Renal cortical epithelial cell (primary cell): ENCODE measurements around the gene OR5K1. TPM values are rescaled to one million over a fixed set of nuclear protein-coding genes. Genes with fewer than 3 reads are reported as not detected.

Experiments used
- DNase-seq: peaks from one replicate; pipeline ENCODE4 v3.0.0-alpha.2; 2011; ENCODE audit warnings: low read depth
- total RNA-seq: library from RNA; depleted of rRNA; stranded (reverse); fragments of >200 nt; gene quantifications from 2 replicates; pipeline ENCODE4 v1.2.3, GENCODE V29; 2014

OR5K1 gene
- total RNA-seq: not detected in 2 replicates

DNA sequence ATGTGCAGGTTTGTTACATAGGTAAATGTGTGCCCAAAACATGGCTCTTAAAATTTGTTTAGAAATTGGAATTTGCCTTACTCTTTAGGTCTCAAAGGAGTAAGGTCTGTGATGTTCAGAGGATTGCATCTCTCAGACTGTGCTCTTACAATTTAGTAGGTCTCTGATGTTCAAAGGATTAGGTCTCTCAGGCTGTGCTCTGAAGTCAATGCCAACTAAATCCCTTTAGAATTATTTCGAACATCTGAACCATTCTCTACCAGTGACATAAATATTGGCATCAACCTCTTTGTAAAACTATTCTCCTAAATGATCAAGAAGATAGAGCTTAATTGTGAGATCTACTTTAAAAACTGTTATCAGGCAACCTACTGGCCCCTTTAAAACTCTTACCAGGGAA, at the start of gene OR5K1:
OR5K1 (plus strand) TSS at position 301 of the 400 bp plus-strand sequence. CDS start 6,376 bp downstream, outside the sequence.
- DNase-seq: no peak

DNA sequence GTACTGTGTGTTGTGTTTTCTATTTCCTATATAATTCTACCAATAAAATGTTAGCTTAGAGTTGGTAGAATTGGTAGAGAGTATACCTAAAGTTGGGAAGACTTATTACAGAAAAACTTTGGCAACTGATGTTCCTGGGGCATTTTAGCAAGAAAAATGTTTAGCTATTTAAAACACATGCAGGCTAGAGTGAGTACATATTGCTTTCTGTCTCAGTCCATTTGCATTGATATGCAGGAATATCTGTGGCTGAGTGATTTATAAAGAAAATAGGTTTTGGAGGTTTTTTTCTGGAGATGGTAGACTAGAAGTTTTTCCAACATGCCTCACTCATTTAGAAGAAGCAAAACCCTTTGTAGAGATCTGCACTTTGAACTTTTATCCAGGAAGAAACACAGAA, 30.4 kb upstream of the OR5K1 start:
- no peak for DNase-seq

DNA sequence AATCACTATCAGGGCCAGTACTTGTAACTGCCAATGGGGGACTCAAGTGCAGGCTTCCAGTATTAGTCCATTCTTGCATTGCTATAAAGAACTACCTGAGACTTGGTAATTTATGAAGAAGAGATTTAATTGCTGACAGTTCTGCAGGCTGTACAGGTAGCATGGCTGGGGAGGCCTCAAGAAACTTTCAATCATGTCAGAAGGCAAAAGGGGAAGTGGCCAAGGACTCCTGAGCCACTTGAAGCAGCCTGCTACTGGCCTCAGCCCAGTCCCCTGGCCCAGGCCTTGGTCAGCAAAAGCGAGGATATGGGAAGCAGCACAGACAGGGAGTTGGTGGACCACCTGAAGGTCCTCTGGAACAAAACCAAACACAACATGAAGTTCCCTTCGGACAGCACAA, 29.2 kb upstream of the OR5K1 start:
- no peak for DNase-seq

DNA sequence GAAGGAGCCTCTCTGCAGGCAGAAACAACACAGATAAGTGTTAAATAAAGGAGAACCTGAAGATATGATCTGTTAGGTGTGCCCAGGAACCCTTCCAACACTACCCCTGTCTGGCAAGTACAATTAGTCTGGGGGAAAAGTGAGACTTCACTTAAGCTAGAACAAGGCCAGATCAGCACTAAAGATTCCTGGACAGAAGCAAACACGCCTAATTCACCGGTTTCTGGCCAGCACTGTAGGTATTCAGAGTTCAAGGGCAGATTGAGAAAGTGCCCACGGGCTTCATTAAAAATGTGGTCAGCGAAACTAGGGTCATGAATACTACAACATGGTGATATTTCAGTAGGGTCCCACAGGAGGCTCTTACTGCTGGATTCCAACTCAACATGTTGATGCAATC, 28.6 kb upstream of the OR5K1 start:
- DNase-seq: no peak

DNA sequence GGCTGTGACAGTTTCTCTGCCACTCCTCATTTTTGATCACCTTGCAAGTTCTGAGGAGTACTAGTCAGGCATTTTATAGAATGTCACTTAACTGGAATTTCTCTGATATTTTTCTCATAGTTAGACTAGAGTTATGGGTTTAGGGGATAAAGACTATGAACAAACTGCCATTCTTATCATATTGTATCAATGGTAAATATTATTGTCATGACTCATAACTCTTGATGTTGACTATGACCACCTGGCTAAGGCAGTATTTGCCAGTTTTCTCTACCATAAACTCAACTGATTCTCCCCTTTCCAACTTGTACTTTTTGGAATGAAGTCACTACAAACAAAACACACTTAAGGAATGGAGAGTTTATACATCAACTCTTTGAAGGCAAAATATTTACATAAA, 22.7 kb upstream of the OR5K1 start:
- DNase-seq: no peak

DNA sequence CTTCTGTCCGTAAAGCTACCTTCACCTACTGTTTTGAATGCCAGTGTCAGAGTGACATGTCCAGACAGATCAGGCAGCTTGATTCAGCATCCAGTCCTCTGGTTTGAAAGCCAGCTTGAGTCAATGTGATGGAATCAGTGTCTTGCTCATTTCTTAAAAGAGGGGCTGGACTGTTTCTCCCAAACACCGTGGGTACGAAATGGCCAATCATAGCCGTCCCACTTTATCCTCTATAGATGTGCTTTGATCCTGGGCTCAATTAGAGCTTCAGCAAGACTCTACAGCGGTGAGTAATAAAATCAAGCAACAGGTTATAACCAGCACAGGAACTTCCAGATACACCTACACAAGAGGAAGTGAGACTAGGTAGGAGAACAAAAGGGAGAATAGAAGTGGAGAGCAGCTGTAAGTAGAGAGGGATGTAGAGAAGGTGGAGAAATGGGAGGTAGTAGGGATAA, 17.0 kb upstream of the OR5K1 start:
- no peak for DNase-seq

DNA sequence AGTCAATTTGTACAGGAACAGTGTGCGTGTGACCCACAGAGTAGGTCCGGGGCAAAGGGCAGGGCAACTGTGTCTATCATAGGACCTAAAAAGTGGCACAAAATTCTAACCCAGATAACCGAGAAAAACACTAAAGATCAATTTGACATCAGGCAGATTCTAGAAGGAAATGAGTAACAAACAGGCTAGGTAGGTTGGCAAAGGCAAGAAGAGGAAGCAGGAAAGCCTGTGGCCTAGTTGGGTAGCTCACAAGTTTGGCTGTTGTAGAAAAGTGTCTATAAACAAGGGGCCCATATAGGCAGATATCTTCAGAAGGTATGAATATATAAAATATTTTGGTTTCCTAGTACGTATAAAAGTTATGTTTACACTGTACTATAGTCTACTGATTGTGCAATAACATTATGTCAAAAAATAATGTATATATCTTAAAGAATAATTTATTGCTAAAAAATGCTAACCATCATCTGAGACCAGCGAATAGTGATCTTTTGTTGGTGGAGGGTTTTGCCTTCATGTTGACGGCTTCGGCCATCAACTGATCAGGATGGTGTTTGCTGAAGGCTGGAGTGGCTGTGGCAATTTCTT, 13.3 kb upstream of the OR5K1 start:
- no peak for DNase-seq

DNA sequence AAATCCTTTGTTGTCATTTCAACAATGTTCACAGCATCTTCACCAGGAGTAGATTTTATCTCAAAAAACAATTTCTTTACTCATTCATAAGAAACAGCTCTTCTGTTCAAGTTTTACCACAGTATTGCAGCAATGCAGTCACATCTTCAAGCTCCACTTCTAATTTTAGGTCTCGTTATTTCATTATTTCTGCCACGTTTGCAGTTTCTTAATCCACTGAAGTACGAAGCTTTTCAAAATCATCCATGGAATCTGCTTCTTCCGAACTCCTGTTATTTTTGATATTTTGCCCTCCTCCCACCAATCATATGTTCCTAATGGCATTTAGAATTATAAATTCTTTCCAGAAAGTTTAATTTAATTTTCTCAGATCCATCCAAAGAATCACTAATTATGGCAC, 12.6 kb upstream of the OR5K1 start:
- no peak for DNase-seq

DNA sequence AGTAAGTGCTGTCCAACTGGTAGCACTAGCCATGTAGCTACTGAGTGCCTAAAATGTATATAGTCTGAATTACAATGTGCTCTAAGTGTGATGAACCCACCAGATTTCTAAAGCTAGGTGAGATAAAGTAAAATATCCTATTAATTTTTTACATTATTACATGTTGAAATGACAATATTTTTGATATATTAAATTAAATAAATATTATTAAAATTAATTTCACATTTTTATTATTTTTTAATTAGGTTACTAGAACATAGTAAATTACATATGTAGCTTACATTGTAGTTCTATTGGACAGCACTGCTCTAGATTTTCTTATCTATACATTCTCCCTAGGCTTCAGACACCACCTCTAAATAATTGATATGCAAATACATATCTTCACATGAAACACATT, 9.2 kb upstream of the OR5K1 start:
- DNase-seq: no peak

DNA sequence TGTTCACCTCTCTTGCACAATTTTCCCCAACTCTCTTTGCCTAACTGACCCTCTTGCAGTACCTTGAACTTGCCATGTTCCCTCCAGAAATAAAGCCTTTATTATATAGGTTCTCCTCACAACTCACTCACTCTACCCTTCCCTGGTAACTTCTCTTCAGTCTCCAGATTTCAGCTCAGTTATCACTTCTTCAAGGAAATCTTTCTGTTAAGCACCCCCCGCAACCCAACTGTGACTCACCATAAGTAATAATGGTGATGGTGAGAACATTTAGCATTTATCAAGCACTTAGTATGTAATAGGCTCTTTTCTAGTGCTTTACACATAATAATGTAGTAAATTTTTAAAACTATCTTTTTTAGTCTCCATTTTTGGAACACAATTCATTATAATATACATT, 8.1 kb upstream of the OR5K1 start:
- no peak for DNase-seq

DNA sequence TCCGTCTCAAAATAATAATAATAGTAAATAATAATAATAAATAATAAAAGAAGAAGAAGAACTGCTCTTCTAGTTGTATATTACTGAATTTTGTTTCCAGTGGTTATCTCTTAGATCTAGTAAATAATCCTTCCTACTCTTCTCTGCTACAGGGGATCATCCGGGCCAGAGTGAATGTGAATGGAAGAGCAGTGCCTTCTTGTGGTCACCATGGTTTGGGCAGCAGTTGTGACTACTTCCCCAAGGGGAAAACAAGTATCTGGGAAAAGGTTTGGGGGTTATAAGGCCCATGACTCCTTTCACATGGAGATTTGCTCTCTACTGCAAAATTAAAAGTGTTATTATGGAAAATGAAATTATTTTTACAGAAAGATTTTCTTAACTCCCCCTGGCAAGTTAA, 5.5 kb upstream of the OR5K1 start:
- DNase-seq: no peak

DNA sequence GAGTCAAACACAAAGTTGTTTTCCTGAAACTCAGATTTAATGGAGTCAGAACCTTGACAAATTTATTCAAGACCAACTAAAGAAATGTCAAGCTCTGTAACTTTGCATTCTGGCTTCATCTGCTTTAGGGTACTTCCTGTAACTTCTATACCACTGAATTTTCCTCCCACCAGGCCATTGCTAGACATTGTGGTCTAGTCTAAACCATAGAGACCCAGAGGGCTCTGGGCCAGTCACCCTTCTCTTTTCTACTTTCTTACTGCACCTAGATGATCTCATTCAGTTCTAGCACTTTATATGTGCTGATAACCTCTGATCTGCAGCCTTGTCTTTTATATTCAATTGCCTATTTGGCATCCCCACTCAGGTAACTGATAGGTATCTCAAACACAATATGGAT, 2.8 kb upstream of the OR5K1 start:
- DNase-seq: no peak

DNA sequence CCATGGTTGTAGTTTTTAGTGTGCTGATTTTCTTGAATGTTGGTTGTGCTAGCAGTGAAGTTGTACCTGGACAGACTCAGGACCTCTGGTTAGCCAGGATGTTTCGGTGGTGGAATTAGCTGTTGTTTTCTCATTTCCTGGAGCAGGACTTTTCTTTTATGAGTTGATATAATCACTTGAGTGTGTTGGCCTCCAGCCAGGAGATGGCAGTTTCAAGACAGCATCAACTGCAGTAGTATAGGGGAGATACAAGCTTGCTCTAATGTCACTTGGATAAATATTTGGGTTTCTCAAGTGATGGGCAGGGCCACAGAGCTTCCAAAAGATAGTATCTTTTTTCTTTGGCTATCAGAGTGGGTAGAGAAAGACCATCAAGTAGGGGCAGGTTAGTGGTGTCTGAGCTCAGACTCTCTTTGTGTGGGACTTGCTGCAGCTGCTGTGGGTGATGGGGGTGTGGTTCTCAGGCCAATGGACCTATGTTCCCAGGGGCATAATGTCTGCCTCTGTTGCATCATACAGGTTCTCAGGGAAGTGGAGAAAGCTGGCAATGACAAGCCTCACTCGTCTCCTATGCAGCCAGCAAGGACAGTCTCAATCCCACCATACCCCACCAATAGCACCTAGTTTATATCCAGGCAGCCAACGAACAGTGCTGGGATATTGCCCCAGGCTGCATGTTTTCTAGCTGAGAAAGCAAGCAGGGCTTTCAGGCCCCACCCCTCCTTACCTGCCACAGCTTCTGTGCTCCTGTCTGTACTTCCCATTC, 19.9 kb downstream of the OR5K1 start:
- peak; percentile 26 for DNase-seq

DNA sequence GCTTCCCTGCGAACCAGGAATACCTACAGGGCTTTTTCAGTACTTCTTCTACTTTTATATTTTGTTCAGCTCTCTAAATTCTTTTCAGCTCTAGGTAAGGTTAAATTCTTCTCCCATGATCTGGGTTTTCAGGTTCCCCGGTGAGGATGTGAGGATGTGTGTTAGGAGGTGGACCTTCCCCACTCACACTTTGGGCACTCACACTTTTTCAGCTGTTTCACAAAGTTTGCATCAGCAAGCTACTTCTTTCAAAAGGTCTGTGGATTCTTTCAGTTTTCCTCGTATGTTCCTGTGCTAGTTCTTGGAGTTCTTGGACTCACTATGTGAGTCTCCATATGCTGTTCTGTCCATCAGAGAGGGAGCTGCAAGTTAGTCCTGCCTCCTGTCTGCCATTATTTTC, 20.6 kb downstream of the OR5K1 start:
- DNase-seq: no peak

DNA sequence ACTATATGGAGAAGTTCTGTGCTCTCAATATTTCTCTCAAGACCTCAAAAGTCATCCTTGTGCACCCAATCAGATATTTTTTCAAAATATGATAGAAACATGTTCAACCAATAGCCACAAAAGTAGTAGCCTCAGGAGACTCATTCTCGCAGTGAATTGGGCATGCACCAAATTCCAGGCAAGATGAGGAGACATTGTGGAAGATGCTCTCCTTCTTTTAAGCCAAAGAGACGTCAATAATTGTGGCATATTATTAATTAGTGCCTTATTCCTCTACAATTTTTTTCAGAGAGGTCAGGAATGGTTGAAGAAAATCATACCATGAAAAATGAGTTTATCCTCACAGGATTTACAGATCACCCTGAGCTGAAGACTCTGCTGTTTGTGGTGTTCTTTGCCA, 34.4 kb downstream of the OR5K1 start, which contains the start of gene OR5K2:
OR5K2 (plus strand) TSS at position 301 of the 400 bp plus-strand sequence; CDS start at position 301, 0 bp downstream.
- DNase-seq: no peak

DNA sequence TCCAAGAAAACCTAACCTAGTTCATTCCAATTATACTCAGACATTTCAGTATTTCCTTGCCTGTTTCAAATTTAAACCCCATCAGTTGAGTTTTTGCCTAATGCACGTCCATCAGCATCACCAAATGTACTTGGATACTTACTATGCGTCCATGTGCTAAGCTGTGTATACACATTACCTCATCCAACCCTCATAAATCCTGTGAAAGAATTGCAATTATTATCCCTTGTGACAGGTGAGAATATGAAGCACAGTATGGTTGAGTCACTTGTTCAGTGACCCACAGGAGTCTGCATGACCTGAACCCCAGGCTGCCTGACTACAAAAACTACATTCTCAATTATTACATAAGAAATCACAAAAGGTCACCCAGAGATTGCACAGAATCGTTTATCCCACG, 37.0 kb downstream of the OR5K1 start:
- DNase-seq: no peak

DNA sequence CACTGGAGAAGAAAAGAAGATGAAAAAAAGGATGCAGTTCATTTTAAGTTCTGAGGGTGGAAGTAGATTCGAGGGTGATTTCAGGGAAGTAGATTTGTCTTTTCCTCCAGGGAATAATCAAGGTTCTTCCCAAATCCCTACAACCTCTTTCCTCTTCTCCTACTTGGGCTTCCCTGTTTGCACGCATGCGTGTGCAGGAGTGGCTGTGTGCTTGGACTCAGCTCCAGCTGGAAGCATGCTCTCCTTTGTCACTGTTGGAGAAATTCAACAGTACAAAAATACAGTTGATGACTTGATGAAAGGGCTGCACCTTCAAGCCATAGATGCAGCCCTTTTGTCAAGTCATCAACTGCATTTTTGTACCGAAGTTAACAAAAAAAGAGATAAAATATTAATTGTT, 38.3 kb downstream of the OR5K1 start:
- DNase-seq: no peak

DNA sequence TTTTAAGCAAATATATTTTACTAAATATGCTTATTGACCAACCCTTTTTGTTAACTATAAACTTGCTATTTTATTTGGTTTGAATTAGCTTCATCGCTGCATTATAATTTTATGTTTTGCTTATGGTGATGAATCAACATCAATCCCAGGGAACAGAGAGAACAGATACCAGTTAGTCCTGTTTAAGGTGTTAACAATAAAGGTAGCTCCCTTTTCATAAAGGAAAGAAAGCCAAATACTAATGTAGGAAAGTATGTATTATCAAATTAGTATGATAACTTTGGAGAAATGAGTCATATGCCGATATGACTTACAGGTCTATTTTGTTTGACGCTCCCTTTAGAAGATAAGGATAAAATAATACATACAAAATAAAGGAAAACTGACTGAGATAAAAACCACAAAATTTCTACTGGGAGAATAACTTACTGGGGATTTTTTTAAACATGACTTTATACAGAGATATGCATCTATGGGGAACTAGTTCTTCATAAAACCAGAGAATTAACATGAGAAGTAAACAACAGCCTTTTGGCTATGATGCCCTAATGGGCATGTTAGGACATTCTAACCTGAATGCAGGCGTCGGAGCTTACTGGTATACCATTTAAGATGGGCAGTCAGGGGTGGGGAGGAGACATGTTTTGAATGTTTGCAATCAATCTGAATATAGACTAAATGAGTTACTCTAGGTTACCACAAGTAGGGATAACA, 39.0 kb downstream of the OR5K1 start:
- no peak for DNase-seq

DNA sequence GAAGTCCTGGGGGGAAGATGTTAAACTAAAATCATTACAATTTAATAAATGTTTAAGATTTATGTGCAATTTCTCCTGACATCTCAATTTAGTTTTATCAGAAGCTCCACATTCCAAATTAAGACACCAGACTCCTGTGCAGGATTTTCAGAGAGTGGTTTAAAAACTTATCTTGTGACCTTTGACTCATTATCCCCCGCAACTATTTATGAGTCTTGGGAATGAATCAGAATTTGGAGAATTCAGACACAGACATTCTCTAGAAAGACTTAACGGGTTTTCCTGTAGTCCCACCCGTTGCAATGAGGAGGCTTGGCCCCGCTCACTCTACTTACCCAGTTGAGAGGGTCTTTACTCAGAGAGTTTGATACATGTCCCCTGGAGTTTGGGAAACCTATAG, 41.5 kb downstream of the OR5K1 start:
- no peak for DNase-seq

DNA sequence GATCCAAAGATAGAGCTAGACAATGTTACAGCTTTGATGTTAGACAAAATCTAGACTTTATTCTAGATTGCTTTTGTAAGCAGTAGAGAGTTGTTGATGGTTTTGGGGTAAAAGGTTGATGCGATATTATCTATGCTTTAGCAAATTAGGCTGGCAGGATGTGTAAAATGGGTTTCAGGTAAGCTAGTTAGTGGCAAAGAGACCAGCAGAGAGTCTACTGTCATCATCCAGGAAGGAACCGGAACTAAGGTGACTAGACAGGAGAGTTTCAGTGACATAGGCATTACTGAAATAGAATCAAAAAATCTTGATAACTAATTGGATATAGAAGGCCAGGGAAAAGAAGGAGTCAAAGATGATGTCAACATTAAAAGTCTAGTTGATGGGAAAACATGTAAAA, 45.6 kb downstream of the OR5K1 start:
- no peak for DNase-seq

DNA sequence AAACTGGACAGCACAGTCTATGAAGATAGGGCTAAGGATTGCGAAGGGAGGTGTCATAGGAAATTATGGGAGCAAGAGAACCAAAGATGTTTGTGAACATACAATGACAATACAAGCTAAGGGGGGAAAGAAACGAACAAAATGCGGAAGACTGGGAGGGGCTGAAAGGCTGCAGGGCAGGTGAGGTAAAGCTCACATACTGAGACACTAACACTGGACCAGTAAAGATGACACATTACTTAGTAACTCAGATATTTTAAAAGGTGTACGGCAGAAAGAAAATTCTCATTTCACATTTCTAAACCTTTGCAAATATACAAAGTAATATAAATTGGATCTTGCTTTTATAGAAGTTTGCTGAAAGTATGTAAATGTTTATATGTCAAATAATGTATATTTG, 49.6 kb downstream of the OR5K1 start:
- DNase-seq: no peak

DNA sequence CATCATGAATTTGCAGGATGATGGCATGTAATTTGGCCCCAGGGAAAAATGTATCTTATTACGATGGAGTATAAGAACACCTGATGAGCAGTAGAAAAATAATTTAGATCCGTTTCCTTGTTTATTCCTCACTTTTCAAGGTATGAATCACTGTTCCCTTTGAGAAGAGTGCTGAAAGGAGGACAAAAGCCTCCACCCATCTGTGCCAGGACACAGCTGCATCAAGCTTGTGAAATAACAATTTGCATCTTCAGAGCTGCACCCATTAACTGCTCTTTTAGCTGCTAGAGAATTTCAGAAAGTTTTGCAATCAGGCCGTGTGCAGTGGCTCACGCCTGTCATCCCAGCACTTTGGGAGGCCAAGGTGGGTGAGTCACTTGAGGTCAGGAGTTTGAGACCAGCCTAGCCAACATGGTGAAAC, 50.1 kb downstream of the OR5K1 start:
- DNase-seq: peak; percentile 94

DNA sequence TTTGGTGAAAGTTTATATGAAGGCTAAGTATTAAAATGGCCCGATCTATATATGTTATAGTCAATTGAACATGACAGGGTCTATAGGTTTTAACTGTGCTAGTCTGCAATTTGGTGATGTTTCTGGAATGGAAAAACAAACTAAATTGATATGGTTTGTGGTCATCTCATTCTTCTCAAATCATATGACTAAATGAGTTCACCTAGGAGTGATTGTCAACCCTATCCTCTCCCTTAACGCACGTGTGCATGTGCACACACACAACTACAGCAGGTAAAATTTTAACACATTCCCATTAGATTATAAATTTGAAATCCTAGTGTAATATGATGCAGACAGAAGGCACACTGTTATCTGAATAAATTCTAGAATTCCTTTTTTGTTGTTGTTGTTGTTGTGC, 50.7 kb downstream of the OR5K1 start:
- no peak for DNase-seq
